ENCODE measurements around the gene CRYBG1. TPM values are rescaled to one million over a fixed set of nuclear protein-coding genes. Genes with fewer than 3 reads are reported as not detected.

The CRYBG1 gene
- polyA plus RNA-seq, 1 donor (not counting 4 experiments of a cell fraction or from before 2014, with no cell fraction given), result 54.7 TPM

GRCh38 chr6:106431405-106431804, 70.9 kb downstream of the CRYBG1 start:
- no peak overlapping the region for H3K4me3 ChIP-seq (ENCODE audit: control insufficient read depth in 2 of 3, extremely low read depth in 1 of 3, insufficient read depth in 2 of 3, low read depth in 1 of 3, low read length in 3 of 3)
- TF ChIP-seq EZH2 (IDR thresholded peaks at IDR 0.05; ENCODE audit: low read length), result no peak
- no peak for TF ChIP-seq CTCF (optimal IDR thresholded peaks at IDR 0.05 in 1 of 3, IDR thresholded peaks at IDR 0.05 in 1 of 3, conservative IDR thresholded peaks at IDR 0.05 in 1 of 3; ENCODE audit: extremely low read depth in 1 of 3, insufficient read depth in 2 of 3, low read length in 3 of 3)
- no peak overlapping the region for H3K27ac ChIP-seq (ENCODE audit: control insufficient read depth, insufficient read depth, low read length)
- peaks cover 0 to 3% of the 10 kb centered on the region in 2 experiments for H3K36me3 ChIP-seq (ENCODE audit: control insufficient read depth in 2 of 2, extremely low read depth in 1 of 2, insufficient read depth in 2 of 2, low read length in 2 of 2)
- no peaks in the 10 kb centered on the region for H3K27me3 ChIP-seq (ENCODE audit: control insufficient read depth, extremely low read depth, insufficient read depth, low read length)
- H3K9me3 ChIP-seq (ENCODE audit: control insufficient read depth, low read depth, low read length), result no peaks in the 10 kb centered on the region
- dilution Hi-C loops (cut with MboI; ENCODE audit: extremely low pct_ligation_motif_present, low sequenced_read_pairs), result no loop called here
- H3K9me1 ChIP-seq (ENCODE audit: control insufficient read depth, extremely low read depth, insufficient read depth, low read length), result no peaks in the 10 kb centered on the region
- no peaks in the 10 kb centered on the region for H4K20me1 ChIP-seq (ENCODE audit: control insufficient read depth, extremely low read depth, insufficient read depth, low read length)
- no peak overlapping the region for H2AFZ ChIP-seq (ENCODE audit: control insufficient read depth, low read length)
- no peak overlapping the region for H3K9ac ChIP-seq (ENCODE audit: control insufficient read depth, extremely low read depth, insufficient read depth, low read length)
- peaks cover 10% of the 10 kb centered on the region for H3K4me1 ChIP-seq (ENCODE audit: control insufficient read depth, extremely low read depth, insufficient read depth, low read length)
- H3K79me2 ChIP-seq (ENCODE audit: control insufficient read depth, insufficient read depth, low read length), result no peaks in the 10 kb centered on the region
- DNase-seq (ENCODE audit: low read depth, low spot score) (no peak), FAIRE-seq (no peak)
- H3K4me2 ChIP-seq (ENCODE audit: control insufficient read depth, extremely low read depth, insufficient read depth, low read depth, low read length), result no peak overlapping the region

GRCh38 chr6:106431972-106432371, 71.5 kb downstream of the CRYBG1 start:
- Histone ChIP-seq H3K9me3 (ENCODE audit: control insufficient read depth, low read depth, low read length) (no peaks in the 10 kb centered on the region), H3K27me3 (ENCODE audit: control insufficient read depth, extremely low read depth, insufficient read depth, low read length) (no peaks in the 10 kb centered on the region), H3K4me2 (ENCODE audit: control insufficient read depth, extremely low read depth, insufficient read depth, low read depth, low read length) (no peak overlapping the region), H3K4me3 (ENCODE audit: control insufficient read depth in 2 of 3, extremely low read depth in 1 of 3, insufficient read depth in 2 of 3, low read depth in 1 of 3, low read length in 3 of 3) (no peak overlapping the region), H2AFZ (ENCODE audit: control insufficient read depth, low read length) (no peak overlapping the region), H3K27ac (ENCODE audit: control insufficient read depth, insufficient read depth, low read length) (no peak overlapping the region), H4K20me1 (ENCODE audit: control insufficient read depth, extremely low read depth, insufficient read depth, low read length) (no peaks in the 10 kb centered on the region), H3K9ac (ENCODE audit: control insufficient read depth, extremely low read depth, insufficient read depth, low read length) (no peak overlapping the region), H3K4me1 (ENCODE audit: control insufficient read depth, extremely low read depth, insufficient read depth, low read length) (peaks cover 10% of the 10 kb centered on the region), H3K9me1 (ENCODE audit: control insufficient read depth, extremely low read depth, insufficient read depth, low read length) (no peaks in the 10 kb centered on the region), H3K36me3 (ENCODE audit: control insufficient read depth in 2 of 2, extremely low read depth in 1 of 2, insufficient read depth in 2 of 2, low read length in 2 of 2) (no peaks in the 10 kb centered on the region), H3K79me2 (ENCODE audit: control insufficient read depth, insufficient read depth, low read length) (no peaks in the 10 kb centered on the region)
- dilution Hi-C loops (cut with MboI; ENCODE audit: extremely low pct_ligation_motif_present, low sequenced_read_pairs), result no loop called here
- DNase-seq (ENCODE audit: low read depth, low spot score), result no peak
- FAIRE-seq, result peak; percentile 75
- no peak for TF ChIP-seq EZH2 (IDR thresholded peaks at IDR 0.05; ENCODE audit: low read length)
- no peak for TF ChIP-seq CTCF (optimal IDR thresholded peaks at IDR 0.05 in 1 of 3, IDR thresholded peaks at IDR 0.05 in 1 of 3, conservative IDR thresholded peaks at IDR 0.05 in 1 of 3; ENCODE audit: extremely low read depth in 1 of 3, insufficient read depth in 2 of 3, low read length in 3 of 3)
